Activated CD4-positive, alpha-beta T cell treated with anti-CD3 and anti-CD28 coated beads, Interleukin-2, Interleukin-6, amounts not matched to agents 100 ng/mL and 50 ng/mL, durations not matched to agents 16 hours and 8 hours (primary cell): ENCODE measurements around the gene MRPL27.
"Not testable (repeated sequence)": the region's sequence is repeated elsewhere in the genome, so short reads cannot be mapped to it uniquely, and the experiment has no call there.

ENCODE experiments used
- DNase-seq: peaks from one replicate; pipeline ENCODE4 v3.0.0-alpha.2; 2020

MRPL27 gene

GRCh38 chr17:50344731-50345365, 28.1 kb downstream of the MRPL27 start:
- DNase-seq, result no peak

- DNase-seq, result no peak
These were observed 33.6 kb downstream of the MRPL27 start for GRCh38 chr17:50339381-50339780.

- no peak for DNase-seq
These were observed 34.3 kb downstream of the MRPL27 start for GRCh38 chr17:50338645-50339044.

- no peak for DNase-seq
These were observed 35.0 kb downstream of the MRPL27 start for GRCh38 chr17:50337956-50338355.

GRCh38 chr17:50333291-50334057, 39.5 kb downstream of the MRPL27 start:
- not testable (repeated sequence) for DNase-seq

- DNase-seq, result no peak
These were observed 40.8 kb downstream of the MRPL27 start for GRCh38 chr17:50332196-50332595.

- peak; percentile 31 for DNase-seq
These were observed 41.7 kb downstream of the MRPL27 start for GRCh38 chr17:50331085-50331791.

- no peak for DNase-seq
These were observed 42.7 kb downstream of the MRPL27 start for GRCh38 chr17:50330151-50330775.

- no peak for DNase-seq
These were observed 43.3 kb downstream of the MRPL27 start for GRCh38 chr17:50329716-50330115.

GRCh38 chr17:50328363-50329325, 44.3 kb downstream of the MRPL27 start:
- no peak for DNase-seq

GRCh38 chr17:50326831-50327364, 46.1 kb downstream of the MRPL27 start:
- DNase-seq, result peak; percentile 19

- DNase-seq, result no peak
These were observed 47.1 kb downstream of the MRPL27 start for GRCh38 chr17:50325906-50326305.

- DNase-seq, result no peak
These were observed 49.9 kb downstream of the MRPL27 start for GRCh38 chr17:50323060-50323459.

GRCh38 chr17:50322271-50322670, 50.7 kb downstream of the MRPL27 start:
- no peak for DNase-seq

GRCh38 chr17:50319306-50320004, 53.5 kb downstream of the MRPL27 start:
- no peak for DNase-seq

- no peak for DNase-seq
These were observed 54.3 kb downstream of the MRPL27 start for GRCh38 chr17:50318501-50319285.
